ENCODE results near the gene INTS6L.

GRCh38 chrX:135547767-135548166 lies 27.3 kb downstream of the INTS6L start:
- TF ChIP-seq CTCF (IDR thresholded peaks at IDR 0.05), result no peak
- TF ChIP-seq POLR2A (IDR thresholded peaks at IDR 0.05), result no peak
